Fibroblast of skin of scalp (primary cell): ENCODE data around the gene MTA3.

Experiments
- DNase-seq: peaks from one replicate; pipeline ENCODE4 v3.0.0-alpha.2; 2013

MTA3 gene

GRCh38 chr2:42765686-42766085 lies 197.3 kb downstream of the MTA3 start:
- DNase-seq: no peak

GRCh38 chr2:42767080-42767898 lies 198.9 kb downstream of the MTA3 start:
- no peak for DNase-seq

GRCh38 chr2:42767899-42768705 lies 199.7 kb downstream of the MTA3 start:
- DNase-seq: no peak

- no peak for DNase-seq
Measured at GRCh38 chr2:42768706-42769256, 200.3 kb downstream of the MTA3 start.

GRCh38 chr2:42769583-42770287 lies 201.3 kb downstream of the MTA3 start:
- DNase-seq: no peak

- DNase-seq: peak; percentile 32
Measured at GRCh38 chr2:42770288-42771131, 202.1 kb downstream of the MTA3 start.

- DNase-seq: no peak
Measured at GRCh38 chr2:42771546-42772153, 203.2 kb downstream of the MTA3 start.

GRCh38 chr2:42775186-42775585 lies 206.8 kb downstream of the MTA3 start:
- no peak for DNase-seq

GRCh38 chr2:42775810-42776209 lies 207.4 kb downstream of the MTA3 start:
- no peak for DNase-seq

GRCh38 chr2:42777883-42778805 lies 209.7 kb downstream of the MTA3 start:
- no peak for DNase-seq

- DNase-seq: no peak
Measured at GRCh38 chr2:42781181-42781580, 212.7 kb downstream of the MTA3 start.

GRCh38 chr2:42783511-42783910 lies 215.1 kb downstream of the MTA3 start:
- no peak for DNase-seq

GRCh38 chr2:42784204-42784880 lies 215.9 kb downstream of the MTA3 start:
- no peak for DNase-seq

- no peak for DNase-seq
Measured at GRCh38 chr2:42786561-42787345, 218.3 kb downstream of the MTA3 start.

- no peak for DNase-seq
Measured at GRCh38 chr2:42787424-42787787, 219.0 kb downstream of the MTA3 start.

- no peak for DNase-seq
Measured at GRCh38 chr2:42787788-42788477, 219.5 kb downstream of the MTA3 start.

- DNase-seq: no peak
Measured at GRCh38 chr2:42788478-42788793, 220.0 kb downstream of the MTA3 start.

- DNase-seq: no peak
Measured at GRCh38 chr2:42788882-42789281, 220.4 kb downstream of the MTA3 start.

- no peak for DNase-seq
Measured at GRCh38 chr2:42789751-42790150, 221.3 kb downstream of the MTA3 start.
